Stimulated activated CD4-positive, alpha-beta T cell treated with anti-CD3 and anti-CD28 coated beads, Interleukin-1b, Interleukin-23, amount 100 ng/mL, for 48 hours (primary cell): Measurements from ENCODE around the gene RNF114.
A peak's percentile ranks its signal among the peaks of the same experiment; 100 is the strongest.
"Not testable (repeated sequence)": the region's sequence is repeated elsewhere in the genome, so short reads cannot be mapped to it uniquely, and the experiment has no call there.

Experiments used
- DNase-seq: peaks from one replicate; pipeline ENCODE4 v3.0.0-alpha.2; 2020

The RNF114 gene

DNA sequence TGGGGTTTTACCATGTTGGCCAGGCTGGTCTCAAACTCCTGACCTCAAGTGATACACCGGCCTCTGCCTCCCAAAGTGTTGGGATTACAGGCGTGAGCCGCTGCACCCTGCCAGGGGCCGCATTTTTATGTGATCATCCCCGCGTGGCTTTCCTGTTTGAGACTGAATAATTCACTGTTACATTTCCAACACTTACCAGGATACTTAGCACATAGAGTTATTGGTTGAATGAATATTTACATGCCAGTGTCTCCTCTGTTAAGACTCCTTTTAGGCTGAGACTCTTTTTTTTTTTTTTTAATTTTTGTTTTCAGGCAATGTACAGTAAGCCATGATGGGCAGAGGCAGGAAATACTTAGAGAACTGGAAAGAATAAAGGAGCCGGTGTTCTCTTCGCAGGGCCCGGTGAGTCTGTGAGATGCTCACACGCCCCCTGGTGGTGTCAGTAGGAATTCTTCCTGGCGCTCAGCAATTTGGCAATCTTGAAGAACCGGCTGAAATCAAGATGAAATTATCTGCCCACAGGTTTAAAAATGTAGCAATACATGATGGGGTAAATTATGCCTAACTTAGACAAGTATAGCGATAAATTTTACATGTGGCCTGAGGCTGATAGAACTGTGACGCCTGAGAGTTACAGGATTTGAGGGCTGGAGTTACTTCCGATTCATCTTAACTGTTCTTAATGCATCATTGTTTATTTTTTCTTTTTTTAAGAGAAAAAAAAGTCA is 7.6 kb upstream of the RNF114 start:
- DNase-seq = peak; percentile 79

DNA sequence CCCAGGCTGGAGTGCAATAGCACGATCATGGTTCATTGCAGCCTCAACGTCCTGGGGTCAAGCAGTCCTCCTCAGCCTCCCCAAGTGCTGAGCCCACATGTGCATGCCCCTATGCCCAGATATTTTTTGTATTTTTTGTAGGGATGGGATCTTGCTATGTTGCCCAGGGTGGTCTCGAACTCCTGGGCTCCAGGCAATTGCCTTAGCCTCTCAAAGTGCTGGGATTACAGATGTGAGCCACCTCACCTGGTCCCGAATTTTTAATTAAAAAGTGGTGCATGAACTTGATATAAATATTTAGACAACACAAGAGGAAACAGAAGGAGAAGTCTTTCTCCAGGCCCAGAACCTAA is 7.1 kb upstream of the RNF114 start:
- no peak for DNase-seq

DNA sequence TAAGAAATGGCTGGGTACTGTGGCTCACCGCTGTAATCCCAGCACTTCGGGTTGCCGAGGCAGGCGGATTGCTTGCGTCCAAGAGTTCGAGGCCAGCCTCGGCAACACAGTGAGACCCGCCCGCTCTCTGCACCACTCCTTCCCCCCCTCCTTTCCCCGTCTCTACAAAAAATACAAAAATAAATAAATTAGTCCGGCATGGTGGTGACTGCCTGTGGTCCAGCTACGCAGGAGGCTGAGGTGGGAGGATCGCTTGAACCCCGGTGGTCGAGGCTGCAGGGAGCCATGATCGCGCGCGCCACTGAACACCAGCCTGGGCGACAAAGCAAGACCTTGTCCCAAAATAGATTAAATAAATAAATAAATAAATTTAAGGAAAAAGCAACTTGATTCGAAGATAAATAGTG is 448 bp upstream of the RNF114 start:
- no peak for DNase-seq

DNA sequence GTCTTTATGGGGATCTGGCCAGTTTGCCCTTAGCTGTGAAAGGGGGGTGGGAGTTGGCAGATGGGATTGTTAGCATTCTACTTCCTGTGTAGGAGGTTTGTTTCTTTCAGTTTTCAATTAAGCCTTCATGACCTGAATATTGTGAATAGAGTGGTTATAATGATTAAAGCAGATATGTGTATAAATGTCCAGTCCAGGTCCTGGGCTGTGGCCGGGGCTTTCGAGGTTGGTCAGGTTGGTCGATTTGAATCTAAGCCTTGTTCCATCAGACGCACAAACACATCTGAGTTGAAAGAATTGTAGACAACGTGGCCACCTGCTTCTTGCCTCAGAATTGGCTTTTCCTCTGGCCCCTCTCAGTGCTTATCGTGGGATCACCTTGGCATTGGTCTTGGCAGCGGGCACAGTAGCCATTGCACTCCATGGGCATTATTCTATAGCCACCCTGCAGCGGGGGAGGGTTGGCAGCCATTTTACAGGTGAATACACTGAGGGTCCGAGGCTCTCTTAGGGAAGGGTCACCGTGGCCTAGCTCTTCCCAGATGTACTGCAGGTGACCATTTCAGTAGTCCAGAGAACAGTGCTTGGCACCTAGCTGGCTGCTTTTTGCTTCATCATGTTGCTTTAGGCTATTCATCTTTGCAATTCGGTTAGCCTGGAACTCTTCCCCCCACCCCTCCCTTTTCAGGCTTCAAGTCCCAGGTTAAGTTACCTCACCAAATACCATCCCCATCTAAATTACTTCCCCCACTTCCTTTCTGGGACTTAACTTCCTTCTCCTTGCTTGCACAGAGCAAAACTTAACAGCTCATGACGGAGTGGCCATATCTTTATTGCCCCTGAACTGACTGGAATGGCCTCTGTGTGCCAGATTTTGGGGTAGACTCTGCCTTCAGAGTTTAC is 1.1 kb downstream of the RNF114 start:
- no peak for DNase-seq

DNA sequence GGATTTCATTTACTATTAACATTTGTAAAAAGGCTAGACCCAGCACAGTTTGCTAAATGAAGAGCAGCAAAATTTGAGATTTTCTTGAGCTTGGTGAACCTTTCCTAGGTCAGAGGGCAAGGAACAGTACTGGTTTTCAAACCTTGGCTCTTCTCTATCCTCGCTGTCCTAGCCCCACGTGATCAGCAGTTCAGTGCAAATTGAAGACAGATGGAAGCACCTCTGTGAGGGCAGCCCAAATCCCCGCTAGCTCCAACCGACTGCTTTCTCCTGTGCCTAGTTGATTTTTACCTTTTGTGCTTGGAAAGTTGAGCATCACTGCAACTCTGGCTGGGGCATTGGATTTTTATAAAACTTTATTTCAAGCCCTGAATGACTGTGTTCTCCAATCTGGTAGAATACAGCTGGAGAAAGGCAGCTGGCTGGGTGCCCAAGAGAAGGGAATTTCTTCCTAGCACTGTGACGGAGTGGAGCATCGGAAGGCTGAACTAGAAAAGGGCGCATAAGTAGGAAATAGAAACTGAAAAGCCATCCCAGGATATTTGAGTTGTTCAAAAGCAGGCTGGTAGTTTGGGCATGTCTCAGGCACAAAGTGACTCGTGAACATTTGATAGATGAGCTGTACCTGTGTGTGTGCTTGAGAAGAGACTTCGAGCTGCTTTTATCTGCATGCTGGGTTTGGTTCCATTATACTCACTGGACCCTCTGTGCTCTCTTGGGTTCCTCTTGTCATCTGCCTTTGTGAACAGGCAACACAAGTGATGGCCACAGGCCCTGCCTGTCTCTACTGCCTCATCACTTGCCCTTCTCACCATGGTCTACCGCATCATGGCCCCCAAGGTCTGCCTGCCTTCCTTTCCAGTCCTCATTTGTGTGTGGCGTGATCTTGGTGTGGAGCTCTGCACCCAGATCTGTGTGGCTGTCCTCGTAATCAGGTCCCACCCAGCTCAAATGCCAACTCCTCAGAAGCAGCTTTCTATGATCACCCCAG is 2.3 kb downstream of the RNF114 start:
- DNase-seq = no peak

DNA sequence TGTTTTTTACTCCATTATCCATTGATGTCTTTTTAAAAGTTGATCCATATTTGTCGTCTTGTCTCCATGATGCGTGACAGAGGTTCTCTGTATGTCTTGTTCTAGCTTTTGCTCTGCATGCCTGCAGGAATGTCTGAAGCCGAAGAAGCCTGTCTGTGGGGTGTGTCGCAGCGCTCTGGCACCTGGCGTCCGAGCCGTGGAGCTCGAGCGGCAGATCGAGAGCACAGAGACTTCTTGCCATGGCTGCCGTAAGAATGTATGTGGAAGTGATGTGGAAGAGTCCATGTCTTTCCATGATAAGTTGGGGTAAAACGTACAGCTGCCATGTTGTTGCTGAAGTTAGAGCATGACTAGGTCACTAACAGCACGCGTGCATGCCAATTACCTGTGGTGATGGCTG is 5.3 kb downstream of the RNF114 start:
- no peak for DNase-seq

DNA sequence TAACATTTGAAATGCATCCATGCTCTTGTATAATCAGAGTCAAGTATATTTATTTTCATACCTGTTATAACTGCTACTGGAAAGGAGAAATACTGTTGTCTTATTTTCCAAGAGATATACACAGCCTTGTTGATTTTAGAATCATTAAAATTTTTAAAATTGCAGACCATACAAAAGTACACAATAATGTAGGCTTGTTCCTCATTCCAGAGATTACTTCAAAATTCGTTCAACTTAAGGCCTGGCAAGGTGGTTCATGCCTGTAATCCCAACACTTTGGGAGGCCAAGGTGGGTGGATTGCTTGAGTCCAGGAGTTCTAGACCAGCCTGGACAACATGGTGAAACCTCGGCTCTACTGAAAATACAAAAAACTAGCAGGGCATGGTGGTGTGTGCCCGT is 6.1 kb downstream of the RNF114 start:
- no peak for DNase-seq

DNA sequence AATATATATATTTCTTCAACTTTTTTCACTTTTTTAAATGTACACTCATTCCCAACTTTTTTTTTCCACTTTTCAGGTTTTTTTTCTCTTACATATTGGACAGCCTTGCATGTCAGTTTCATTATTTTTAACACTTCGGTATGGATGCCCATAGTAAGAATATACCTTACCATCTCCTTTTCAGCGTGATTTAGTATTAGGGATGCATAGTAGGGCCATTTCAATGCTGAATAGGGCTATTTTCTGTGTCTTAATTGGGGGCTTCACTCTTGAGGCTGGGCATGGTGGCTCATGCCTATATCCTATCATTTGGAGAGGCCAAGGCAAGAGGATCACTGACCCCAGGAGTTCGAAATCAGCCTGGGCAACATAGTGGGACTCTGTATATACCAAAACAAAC is 6.7 kb downstream of the RNF114 start:
- no peak for DNase-seq

DNA sequence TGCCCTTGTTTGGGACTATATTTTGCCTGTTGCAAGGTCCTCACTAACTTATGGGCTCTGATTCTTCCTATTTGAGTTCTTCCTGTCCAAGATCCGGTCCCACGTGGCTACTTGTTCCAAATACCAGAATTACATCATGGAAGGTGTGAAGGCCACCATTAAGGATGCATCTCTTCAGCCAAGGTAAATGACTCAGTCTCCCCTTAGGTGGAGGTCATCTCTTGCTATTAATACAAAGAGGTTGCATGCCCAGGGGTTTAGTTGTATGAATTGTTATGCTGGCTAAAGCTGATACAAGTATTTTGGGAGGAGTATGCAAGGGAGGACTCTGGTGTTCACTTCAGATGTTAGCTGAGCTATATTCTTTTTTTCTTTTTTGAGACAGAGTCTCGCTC is 9.1 kb downstream of the RNF114 start:
- DNase-seq = no peak

DNA sequence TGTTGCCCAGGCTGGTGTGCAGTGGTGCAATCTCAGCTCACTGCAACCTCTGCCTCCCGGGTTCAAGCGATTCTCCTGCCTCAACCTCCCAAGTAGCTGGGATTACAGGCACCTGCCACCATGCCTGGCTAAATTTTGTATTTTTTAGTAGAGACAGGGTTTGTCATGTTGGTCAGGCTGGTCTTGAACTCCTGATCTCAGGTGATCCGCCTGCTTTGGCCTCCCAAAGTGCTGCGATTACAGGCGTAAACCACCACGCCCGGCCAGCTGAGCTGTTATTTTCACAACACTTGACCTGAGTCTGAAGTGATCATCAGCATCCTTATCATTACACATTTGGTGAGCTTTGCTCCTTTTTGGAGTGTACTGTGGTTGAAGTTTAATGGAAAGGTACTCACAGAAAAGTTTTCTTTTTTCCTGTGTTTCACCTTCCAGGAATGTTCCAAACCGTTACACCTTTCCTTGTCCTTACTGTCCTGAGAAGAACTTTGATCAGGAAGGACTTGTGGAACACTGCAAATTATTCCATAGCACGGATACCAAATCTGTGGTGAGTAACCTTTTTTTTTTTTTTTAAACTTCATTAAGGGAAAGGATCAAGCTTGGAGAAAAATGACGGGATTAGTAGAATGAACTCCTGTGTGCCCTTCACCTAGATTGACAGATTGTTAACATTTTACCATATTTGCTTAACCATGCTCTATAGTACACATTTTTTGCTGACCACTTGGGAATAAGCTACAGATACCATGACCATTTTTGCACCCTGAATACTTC is 9.7 kb downstream of the RNF114 start:
- no peak for DNase-seq

DNA sequence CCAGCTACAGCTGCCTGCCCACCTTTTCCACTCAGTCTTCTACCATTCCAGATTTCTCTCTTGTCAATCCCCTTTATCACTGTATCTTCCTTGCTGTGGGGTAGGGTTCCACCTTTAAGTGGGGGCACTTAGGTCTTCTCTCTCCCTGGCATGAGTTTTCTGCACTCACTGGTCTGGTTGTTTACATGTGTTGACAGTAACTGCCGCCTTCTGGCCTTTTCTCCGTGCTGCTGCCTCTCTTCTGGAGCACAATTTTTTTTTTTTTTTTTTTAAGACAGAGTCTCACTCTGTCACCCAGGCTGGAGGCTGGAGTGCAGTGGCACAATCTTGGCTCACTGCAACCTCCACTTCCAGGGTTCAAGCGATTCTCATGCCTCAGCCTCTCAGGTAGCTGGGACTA is 12.0 kb downstream of the RNF114 start:
- DNase-seq = no peak

DNA sequence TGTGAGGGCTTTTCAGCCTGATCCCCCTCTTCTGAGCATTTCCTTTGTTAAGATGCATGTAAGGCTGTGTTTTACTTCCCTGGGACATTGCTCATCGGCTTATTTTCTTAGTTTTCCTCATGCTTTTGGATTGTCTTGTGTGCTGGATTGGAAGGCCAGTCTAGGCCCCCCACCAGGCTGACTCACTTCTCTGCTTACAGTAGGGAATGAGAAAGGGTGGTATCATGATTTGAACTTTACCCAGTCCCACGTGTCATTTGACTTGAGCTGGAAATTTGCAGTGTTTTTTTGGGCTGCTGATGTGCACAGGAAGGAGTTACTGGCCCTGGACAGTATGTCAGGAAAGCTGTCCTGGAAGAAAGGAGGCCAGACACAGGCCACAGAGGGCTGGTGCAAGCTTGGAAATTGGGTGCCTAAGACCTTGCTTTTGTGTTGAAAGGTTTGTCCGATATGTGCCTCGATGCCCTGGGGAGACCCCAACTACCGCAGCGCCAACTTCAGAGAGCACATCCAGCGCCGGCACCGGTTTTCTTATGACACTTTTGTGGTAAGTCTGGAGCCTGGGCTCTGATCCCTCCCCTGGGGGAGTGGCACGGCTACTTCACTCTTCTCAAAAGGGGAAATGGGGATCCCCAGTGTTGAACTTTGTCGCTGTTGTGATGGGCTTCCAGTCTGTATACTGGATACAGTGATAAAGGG is 12.8 kb downstream of the RNF114 start:
- no peak for DNase-seq

DNA sequence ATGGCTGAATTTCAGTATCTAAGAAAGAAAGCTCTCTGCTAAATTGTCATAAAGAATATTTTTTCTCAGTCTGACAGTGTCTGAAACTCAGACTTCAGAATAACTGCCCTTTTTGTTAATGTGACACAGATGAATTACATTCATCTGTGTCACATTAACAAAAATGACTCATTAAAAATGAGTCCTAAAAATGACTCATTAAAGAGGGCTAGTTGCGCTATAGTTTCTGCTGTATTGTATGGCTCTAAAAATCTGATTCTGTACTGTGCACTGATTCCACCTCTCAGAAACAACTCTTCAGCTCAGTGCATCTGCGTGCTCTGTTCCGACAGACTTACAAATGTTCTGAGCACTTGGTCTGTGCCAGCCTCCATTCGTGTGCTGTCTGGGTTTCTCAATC is 15.0 kb downstream of the RNF114 start:
- no peak for DNase-seq

DNA sequence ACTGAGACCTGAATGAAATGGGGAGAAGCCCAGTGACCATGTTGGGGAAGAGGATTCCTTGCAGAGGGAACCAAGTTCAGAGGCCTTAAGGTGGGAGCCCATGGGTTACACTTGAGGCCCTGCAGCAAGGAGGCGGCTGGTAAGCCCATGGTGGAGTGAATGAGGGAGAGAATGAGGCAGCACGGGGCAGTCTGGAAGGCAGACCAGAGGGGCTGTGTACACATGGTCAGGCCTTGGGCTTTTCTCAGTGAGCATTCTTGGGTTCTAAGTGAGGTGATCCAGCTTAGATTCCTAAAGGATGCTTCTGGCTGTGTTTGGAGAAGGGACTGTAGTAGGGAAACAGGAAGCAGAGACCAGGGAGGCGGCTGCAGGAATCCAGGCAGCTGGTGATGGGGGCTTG is 19.0 kb downstream of the RNF114 start:
- no peak for DNase-seq

DNA sequence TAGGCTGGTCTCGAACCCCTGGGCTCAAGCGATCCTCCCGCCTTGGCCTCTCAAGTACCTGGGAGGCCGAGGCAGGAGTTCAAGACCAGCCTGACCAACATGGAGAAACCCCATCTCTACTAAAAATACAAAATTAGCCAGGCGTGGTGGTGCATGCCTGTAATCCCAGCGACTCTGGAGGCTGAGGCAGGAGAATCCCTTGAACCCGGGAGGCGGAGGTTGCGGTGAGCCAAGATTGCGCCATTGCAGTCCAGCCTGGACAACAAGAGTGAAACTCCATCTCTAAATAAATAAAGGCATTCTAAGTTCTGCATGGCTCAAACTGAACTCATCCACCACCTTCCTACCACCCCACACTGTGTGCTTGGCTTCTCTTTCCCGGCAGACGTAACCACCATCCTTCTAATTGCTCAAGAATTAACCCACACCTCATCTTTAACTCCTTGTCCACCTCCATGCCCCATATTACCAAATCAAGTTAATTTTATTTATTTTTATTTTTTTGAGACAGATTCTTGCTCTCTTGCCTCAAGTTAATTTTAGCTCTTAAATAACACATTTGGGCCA is 19.7 kb downstream of the RNF114 start:
- DNase-seq = not testable (repeated sequence)

DNA sequence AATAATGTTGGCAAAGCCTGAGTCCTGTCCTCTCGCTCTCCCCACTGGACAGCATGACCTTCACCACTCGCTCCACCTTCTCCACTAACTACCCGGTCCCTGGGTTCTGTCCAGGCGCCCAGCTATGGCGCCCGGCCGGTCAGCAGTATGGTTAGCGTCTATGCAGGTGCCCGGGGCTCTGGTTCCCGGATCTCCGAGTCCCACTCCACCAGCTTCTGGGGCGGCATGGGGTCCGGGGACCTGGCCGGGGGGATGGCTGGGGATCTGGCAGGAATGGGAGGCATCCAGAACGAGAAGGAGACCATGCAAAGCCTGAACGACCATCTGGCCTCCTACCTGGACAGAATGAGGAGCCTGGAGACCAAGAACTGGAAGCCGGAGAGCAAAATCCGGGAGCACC is 20.5 kb downstream of the RNF114 start:
- no peak for DNase-seq

DNA sequence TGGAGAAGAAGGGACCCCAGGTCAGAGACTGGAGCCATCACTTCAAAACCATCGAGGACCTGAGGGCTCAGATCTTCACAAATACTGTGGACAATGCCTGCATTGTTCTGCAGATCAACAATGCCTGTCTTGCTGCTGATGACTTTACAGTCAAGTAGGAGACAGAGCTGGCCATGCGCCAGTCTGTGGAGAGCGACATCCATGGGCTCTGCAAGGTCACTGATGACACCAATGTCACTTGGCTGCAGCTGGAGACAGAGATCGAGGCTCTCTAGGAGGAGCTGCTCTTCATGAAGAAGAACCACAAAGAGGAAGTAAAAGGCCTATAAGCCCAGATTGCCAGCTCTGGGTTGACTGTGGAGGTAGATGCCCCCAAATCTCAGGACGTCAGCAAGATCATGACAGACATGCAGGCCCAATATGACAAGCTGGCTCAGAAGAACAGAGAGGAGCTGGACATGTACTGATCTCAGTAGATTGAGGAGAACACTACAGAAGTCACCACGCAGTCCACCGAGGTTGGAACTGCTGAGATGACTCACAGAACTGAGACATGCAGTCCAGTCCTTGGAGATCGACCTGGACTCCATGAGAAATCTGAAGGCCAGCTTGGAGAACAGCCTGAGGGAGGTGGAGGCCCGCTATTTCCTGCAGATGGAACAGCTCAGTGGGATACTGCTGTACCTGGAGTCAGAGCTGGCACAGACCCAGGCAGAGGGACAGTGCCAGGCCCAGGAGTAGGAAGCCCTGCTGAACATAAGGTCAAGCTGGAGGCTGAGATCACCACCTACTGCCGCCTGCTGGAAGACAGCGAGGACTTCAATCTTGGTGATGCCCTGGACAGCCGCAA is 21.1 kb downstream of the RNF114 start:
- not testable (repeated sequence) for DNase-seq

DNA sequence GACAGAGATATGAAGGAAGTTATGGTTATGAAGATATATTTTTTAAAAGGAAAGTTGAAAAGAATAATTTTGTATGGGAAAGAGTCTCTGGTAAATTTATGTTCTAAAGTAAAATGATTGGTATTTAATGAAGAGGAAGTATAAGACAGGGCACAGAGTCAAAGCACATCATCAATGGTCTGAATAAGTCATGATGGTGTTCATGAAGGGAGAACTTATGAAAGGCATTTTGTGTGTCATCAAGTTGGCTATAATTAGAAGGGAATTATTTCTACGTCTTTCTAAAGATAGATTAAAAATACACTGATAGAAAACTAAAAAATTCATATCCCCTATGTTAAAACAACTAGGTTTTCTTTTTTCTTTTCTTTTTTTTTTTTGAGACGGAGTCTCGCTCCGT is 25.2 kb downstream of the RNF114 start:
- DNase-seq = no peak

DNA sequence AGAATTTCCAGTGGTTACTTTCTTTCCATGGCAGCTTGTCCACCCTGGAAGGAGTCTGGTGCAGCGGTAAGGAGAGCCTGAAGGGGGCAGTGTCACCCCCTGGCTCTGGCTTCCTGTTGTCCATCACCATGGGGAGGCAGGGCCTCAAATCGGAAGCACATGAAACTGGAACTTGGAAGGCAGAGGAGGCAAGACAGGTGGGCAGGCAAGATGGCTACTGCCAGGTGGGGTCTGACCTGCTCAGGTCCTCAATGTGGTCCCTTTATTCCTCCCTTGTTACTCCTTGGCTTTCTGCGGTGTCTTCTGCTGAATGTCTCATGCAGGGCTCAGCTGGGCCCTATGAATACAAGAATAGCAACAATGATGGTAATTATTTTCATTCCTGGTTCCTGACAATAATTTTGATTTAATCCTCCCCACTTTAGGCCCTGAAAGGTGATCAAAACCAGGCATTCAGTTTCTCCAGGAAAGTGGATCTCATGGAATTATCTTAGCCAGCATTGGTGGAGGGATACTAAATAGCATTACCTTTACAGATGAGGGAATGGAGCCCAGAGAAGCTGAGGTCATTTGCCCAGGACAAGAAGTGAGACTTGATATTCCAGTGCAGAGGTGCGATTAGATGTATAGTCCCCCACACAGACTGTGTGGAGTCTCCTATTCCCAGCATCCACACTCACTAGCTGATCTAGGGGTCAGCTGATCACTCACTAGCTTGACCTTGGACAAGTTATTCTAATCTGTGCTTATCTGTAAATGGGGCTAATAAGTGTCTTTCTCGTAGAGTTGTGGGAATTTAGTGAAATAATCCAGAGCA is 29.0 kb downstream of the RNF114 start:
- no peak for DNase-seq
